Testis (tissue), 2 donors: ENCODE results near the gene DCLRE1B.

Source experiments
- CTCF ChIP-seq, 3 experiments: fragments of 450-650 bp in 2 of 3; fragments of 200-600 bp in 1 of 3; sonication (generic) in 1 of 3; IDR thresholded peaks; one replicate each; pipeline ENCODE4 v1.5.1; 2016 to 2019; ENCODE audit warnings: antibody characterized with exemption in 3 of 3, mild to moderate bottlenecking in 2 of 3, moderate library complexity in 1 of 3
- POLR2A ChIP-seq: fragments of 450-650 bp; IDR thresholded peaks from one replicate; pipeline ENCODE4 v1.6.1; 2017; ENCODE audit warnings: antibody characterized with exemption, mild to moderate bottlenecking, moderate library complexity

GRCh38 chr1:113937146-113937545 lies 32.0 kb downstream of the DCLRE1B start:
- TF ChIP-seq POLR2A (no peak), CTCF (IDR thresholded peaks at IDR 0.05) (no peak)
